GM19467 (cell line): ENCODE data around the gene SMPDL3B.
A peak's percentile ranks its signal among the peaks of the same experiment; 100 is the strongest.

Experiments
- ATAC-seq: cut with Tn5 transposase; IDR thresholded peaks from one replicate; pipeline ENCODE4 v1.9.1; 2021; ENCODE audit warnings: mild to moderate bottlenecking, moderate library complexity; ENCODE audit not compliant: unreplicated experiment

Gene SMPDL3B

GRCh38 chr1:27940297-27940696 lies 5.5 kb downstream of the SMPDL3B start:
- no peak for ATAC-seq

DNA sequence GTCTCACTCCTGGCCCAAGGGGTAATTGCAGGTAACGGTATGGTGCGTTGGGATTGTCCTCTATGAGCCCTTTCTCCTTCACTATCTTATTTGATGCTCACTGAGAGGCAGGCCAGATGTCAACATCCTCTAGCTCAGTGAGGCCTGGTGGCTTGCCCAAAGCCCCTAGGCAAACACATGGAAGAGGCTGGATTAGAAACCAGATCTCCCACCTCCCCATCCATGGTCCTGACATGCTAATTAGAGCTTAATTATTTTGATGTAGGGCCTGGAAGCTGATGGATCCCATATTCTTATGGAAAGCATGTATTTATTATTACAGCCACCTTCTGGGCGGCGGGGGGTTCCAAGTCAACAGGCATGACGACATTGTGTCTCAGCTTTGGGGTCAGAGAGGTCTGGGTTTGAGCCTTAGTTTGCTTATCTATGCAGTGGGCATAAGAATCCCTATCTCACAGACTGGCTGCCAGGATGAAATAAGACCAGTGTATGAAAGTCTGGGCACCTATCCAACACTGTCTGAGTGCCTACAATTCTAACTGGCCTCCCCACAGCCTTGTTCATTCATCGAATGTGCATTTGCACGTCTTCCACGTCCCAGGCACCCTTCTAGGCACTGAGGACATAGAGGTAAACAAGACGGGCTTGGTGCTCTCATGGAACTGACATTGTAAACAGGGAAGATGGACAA lies 6.2 kb downstream of the SMPDL3B start:
- no peak for ATAC-seq

DNA sequence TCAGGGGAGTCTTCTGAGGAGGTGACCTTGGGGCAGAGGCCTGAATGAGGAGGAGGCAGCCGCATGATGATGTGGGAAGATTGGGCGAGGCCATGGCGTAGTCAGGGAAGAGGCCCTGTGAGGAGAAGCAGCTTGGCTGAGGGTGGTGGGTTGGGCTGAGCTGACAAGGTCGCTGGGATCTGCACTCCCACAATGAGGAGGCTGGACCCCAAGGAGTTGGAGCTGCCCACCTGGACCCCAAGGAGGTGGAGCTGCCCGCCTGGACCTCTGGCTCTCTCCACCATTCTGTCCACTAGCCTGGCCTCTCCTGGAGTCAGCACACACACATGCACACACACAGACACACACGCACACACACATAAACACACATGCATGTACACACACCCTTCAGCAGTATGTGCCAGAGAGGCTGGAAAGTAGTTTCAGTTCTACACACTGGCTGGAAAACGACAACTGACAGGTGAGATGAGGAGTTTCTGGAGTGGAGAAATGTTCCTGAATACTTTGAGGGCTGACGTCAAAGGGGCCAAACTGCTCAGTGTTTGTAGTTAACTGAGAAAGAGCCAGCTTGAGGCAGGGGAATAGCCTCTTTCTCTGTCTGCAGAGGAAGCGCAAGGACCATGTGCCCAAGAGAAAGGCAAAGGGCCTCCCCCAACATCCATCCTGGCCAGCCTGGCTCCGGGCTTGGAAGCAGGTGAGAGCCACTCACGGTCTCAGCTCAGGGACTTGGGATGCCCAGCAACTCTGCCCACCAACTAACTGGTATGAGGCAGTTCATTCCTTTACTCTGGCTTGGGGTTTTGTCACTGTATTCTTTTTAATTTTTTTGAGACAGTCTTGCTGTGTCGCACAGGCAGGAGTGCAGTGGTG lies 7.1 kb downstream of the SMPDL3B start:
- ATAC-seq, result no peak

GRCh38 chr1:27945020-27945419 lies 10.2 kb downstream of the SMPDL3B start:
- ATAC-seq, result no peak

GRCh38 chr1:27949027-27949426 lies 14.2 kb downstream of the SMPDL3B start:
- no peak for ATAC-seq

- no peak for ATAC-seq
These were observed 16.6 kb downstream of the SMPDL3B start for GRCh38 chr1:27951396-27951795.

GRCh38 chr1:27952147-27952546 lies 17.3 kb downstream of the SMPDL3B start:
- ATAC-seq, result no peak

GRCh38 chr1:27954186-27954585 lies 19.4 kb downstream of the SMPDL3B start:
- no peak for ATAC-seq

DNA sequence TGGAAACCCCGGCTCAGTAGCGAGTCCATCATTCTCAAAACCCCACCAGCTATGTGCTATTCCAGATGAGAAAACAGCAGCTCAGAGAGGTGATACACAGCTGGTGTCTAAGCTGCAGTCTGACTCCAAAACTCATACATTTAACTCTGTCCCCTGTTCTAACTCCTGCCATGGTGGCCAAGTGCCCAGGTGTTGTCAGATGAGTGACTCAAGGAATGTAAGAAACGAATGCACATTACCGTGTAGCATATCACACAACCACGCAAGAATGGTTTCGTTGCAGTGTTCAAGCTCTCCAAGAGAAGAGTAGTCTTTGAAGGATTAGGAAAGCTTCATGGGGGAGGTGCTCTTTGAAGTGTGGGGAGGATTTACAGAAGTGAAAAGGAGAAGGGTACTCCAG lies 20.3 kb downstream of the SMPDL3B start:
- no peak for ATAC-seq

GRCh38 chr1:27956761-27957160 lies 22.0 kb downstream of the SMPDL3B start:
- ATAC-seq, result no peak

DNA sequence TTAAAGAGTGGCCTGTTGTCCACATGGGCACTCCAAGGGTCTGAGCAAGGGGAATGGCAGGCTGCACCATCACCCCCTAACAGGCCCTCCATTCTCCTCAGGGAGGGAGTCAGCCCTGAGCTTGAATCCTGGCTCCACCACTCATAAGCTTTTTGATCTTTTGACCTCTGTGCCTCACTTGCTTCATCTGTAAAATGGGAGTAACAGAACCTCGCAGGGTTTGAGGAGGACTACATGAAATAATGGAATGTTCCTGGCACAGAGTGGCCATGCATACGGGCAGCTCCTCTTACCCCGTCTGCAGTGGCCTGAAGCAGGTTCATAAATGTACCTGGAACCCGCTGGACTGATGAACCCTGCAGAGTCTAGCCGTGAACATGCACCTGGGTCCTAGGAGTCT lies 22.9 kb downstream of the SMPDL3B start:
- ATAC-seq, result no peak

- ATAC-seq, result no peak
These were observed 23.7 kb downstream of the SMPDL3B start for GRCh38 chr1:27958513-27958912.

- ATAC-seq, result peak; percentile 80
These were observed 25.2 kb downstream of the SMPDL3B start, which contains the start of gene XKR8 for GRCh38 chr1:27959792-27960603. Gene XKR8 (plus strand): TSS chr1:27959973. CDS start chr1:27960070, 97 bp downstream.

- ATAC-seq, result no peak
These were observed 26.2 kb downstream of the SMPDL3B start for GRCh38 chr1:27960762-27961645.

DNA sequence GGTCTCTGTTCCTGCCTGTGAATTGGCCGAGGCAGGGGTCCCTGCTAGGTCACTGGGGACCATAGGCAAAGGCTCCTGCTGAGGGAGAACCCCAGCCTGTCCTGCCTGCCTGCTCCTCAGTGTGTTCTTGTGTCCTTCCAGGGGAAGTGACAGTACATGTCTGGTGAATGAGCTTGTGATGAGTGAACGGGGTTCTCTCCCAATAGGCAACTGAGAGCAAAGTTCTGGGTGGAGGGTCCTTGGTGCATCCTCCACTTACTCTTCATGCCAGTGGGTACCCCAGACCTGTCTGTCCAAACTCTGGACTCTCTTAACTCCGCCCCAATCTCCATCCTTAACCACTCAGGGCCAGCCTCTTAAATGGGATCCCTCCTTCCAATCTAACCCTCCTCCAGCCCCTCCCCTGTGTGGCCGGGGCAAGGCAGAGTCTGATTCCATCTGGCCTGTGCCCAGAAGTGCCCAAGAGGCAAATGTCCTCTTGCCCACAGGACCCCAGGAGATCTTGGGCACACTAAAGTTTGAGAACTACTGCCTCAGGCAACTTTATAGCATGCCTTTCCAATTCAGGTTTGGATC lies 26.9 kb downstream of the SMPDL3B start:
- no peak for ATAC-seq

GRCh38 chr1:27963393-27963792 lies 28.6 kb downstream of the SMPDL3B start:
- ATAC-seq, result no peak

DNA sequence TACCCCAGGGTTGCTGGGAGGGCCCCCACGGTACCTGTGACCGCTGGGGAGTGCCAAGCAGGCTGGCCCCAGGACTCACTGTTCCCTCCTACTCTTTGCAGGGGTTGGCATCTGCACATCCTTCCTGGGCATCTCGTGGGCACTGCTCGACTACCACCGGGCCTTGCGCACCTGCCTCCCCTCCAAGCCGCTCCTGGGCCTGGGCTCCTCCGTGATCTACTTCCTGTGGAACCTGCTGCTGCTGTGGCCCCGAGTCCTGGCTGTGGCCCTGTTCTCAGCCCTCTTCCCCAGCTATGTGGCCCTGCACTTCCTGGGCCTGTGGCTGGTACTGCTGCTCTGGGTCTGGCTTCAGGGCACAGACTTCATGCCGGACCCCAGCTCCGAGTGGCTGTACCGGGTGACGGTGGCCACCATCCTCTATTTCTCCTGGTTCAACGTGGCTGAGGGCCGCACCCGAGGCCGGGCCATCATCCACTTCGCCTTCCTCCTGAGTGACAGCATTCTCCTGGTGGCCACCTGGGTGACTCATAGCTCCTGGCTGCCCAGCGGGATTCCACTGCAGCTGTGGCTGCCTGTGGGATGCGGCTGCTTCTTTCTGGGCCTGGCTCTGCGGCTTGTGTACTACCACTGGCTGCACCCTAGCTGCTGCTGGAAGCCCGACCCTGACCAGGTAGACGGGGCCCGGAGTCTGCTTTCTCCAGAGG lies 31.8 kb downstream of the SMPDL3B start:
- no peak for ATAC-seq

DNA sequence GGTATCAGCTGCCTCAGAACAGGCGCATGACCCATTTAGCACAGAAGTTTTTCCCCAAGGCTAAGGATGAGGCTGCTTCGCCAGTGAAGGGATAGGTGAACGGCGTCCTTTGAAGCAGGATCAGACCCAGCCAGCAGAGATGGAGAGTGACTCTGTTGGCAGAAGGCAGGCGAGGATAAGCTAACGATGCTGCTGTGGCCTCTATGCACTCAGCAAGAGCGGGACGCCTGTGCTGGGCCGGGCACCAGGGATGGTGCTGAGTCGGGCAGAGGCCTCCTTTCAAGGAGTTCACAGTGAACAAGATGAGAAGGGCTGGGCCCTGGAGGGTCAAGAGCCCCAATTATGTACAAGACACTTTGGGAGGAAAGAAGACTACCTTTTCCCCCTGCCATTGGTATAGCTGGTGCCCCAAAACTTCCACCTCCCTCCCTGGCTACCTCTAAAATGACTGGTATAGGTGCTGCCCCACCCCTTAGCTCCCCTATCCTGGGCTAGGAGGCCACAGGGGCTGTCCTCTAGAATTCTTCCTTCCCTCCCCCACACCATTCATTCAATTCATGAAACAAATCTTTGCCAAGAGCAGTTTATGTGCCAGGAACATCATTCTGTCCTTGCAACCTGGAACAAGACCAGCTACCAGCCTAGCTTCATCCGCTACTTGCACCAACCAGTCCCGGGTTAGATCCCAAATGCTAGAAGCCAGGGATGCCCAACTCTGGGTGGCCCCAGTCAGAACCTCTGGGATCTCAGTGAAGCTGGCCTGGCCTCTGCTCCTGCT lies 32.5 kb downstream of the SMPDL3B start:
- ATAC-seq, result no peak
